Thoracic aorta (tissue), 2 donors: Measurements from ENCODE around the gene FREY1. TPM values are rescaled to one million over a fixed set of nuclear protein-coding genes. Genes with fewer than 3 reads are reported as not detected.
A peak's percentile ranks its signal among the peaks of the same experiment; 100 is the strongest.
"Not testable (repeated sequence)": the region's sequence is repeated elsewhere in the genome, so short reads cannot be mapped to it uniquely, and the experiment has no call there.

Source experiments
- ATAC-seq: fragments of 150-250 bp; one replicate; pipeline ENCODE4 v1.8.0; 2017; ENCODE audit warnings: low read depth; ENCODE audit not compliant: insufficient number of reproducible peaks, low FRiP score
- DNase-seq: peaks from one replicate; pipeline ENCODE4 v3.0.0-alpha.2; 2020; ENCODE audit warnings: low spot score
- H3K27ac ChIP-seq, 2 donors: fragments of 200-600 bp; sonication (generic); 1 replicate in 1 of 2; 2 replicates in 1 of 2; pipeline ENCODE4 v1.5.1; 2016; ENCODE audit warnings: mild to moderate bottlenecking in 2 of 2, moderate library complexity in 2 of 2
- H3K27me3 ChIP-seq: fragments of 200-600 bp; sonication (generic); replicated peaks from 2 replicates; pipeline ENCODE4 v1.6.0; 2016; ENCODE audit warnings: mild to moderate bottlenecking; ENCODE audit not compliant: insufficient read depth
- H3K36me3 ChIP-seq: fragments of 200-600 bp; sonication (generic); one replicate; pipeline ENCODE4 v1.5.1; 2016
- H3K4me1 ChIP-seq, 2 donors: fragments of 200-600 bp; sonication (generic); 1 replicate in 1 of 2; 2 replicates in 1 of 2; pipeline versions ENCODE4 v1.5.1 to v1.6.0; 2016; ENCODE audit warnings: low read depth in 2 of 2, mild to moderate bottlenecking in 1 of 2; ENCODE audit not compliant: control insufficient read depth in 1 of 2
- H3K4me3 ChIP-seq: fragments of 200-600 bp; sonication (generic); 2 replicates; pipeline ENCODE4 v1.5.1; 2016; ENCODE audit warnings: mild to moderate bottlenecking
- H3K9me3 ChIP-seq: fragments of 200-600 bp; sonication (generic); 2 replicates; pipeline ENCODE4 v1.5.1; 2016
- CTCF ChIP-seq: fragments of 200-600 bp; sonication (generic); IDR thresholded peaks from one replicate; pipeline ENCODE4 v1.5.1; 2019; ENCODE audit warnings: antibody characterized with exemption
- total RNA-seq, 2 donors: library from RNA; depleted of rRNA; stranded (reverse); fragments of >200 nt; gene quantifications; one replicate each; pipeline versions ENCODE4 v1.1.0 to v1.2.3, GENCODE V29; 2016

The FREY1 gene
- total RNA-seq, 2 donors from 2014 or later: 9.0 TPM; not detected in 1

GRCh38 chr11:45905095-45905494 is 2.0 kb downstream of the FREY1 start:
- no peaks in the 10 kb centered on the region for H3K9me3 ChIP-seq
- ATAC-seq (no peak), DNase-seq (no peak)
- H3K4me3 ChIP-seq: no peak overlapping the region
- no peak for TF ChIP-seq CTCF
- H3K27me3 ChIP-seq: no peaks in the 10 kb centered on the region
- no peaks in the 10 kb centered on the region for H3K36me3 ChIP-seq
- H3K4me1 ChIP-seq: peaks cover 4 to 13% of the 10 kb centered on the region in 2 donors
- H3K27ac ChIP-seq: no peak overlapping the region

- no peaks in the 10 kb centered on the region for H3K27me3 ChIP-seq
- TF ChIP-seq CTCF: no peak
- DNase-seq (no peak), ATAC-seq (no peak)
- H3K4me3 ChIP-seq: no peak overlapping the region
- no peaks in the 10 kb centered on the region for H3K36me3 ChIP-seq
- no peaks in the 10 kb centered on the region for H3K9me3 ChIP-seq
- peaks cover 6 to 15% of the 10 kb centered on the region in 2 donors for H3K4me1 ChIP-seq
- H3K27ac ChIP-seq: no peak overlapping the region
Measured at GRCh38 chr11:45904309-45904915, 2.7 kb downstream of the FREY1 start.

GRCh38 chr11:45902452-45903380 is 4.4 kb downstream of the FREY1 start:
- no peak for TF ChIP-seq CTCF
- H3K27me3 ChIP-seq: no peaks in the 10 kb centered on the region
- DNase-seq: no peak
- H3K36me3 ChIP-seq: no peaks in the 10 kb centered on the region
- H3K27ac ChIP-seq: no peak overlapping the region
- H3K9me3 ChIP-seq: no peaks in the 10 kb centered on the region
- no peak overlapping the region for H3K4me3 ChIP-seq
- no peak for ATAC-seq
- H3K4me1 ChIP-seq: peaks cover 10 to 22% of the 10 kb centered on the region in 2 donors

- no peaks in the 10 kb centered on the region for H3K9me3 ChIP-seq
- ATAC-seq: no peak
- no peak overlapping the region for H3K27ac ChIP-seq
- H3K27me3 ChIP-seq: no peaks in the 10 kb centered on the region
- no peak for TF ChIP-seq CTCF
- H3K4me3 ChIP-seq: no peak overlapping the region
- no peak for DNase-seq
- H3K4me1 ChIP-seq: peaks cover 10 to 22% of the 10 kb centered on the region in 2 donors
- no peaks in the 10 kb centered on the region for H3K36me3 ChIP-seq
Measured at GRCh38 chr11:45901626-45902025, 5.4 kb downstream of the FREY1 start.

GRCh38 chr11:45900916-45901617 is 6.0 kb downstream of the FREY1 start:
- H3K4me1 ChIP-seq: peaks cover 10 to 22% of the 10 kb centered on the region in 2 donors
- TF ChIP-seq CTCF: no peak
- ATAC-seq: no peak
- H3K36me3 ChIP-seq: no peaks in the 10 kb centered on the region
- no peaks in the 10 kb centered on the region for H3K9me3 ChIP-seq
- DNase-seq: no peak
- no peaks in the 10 kb centered on the region for H3K27me3 ChIP-seq
- no peak overlapping the region for H3K27ac ChIP-seq
- H3K4me3 ChIP-seq: peak overlapping the region; percentile 78

- not testable (repeated sequence) for H3K36me3 ChIP-seq, H3K27ac ChIP-seq, H3K27me3 ChIP-seq, DNase-seq, H3K9me3 ChIP-seq, ATAC-seq
- Histone ChIP-seq H3K4me1 (peaks cover 10 to 22% of the 10 kb centered on the region in 2 donors), H3K4me3 (peak overlapping the region; percentile 78)
Measured at GRCh38 chr11:45900175-45900800, 6.8 kb downstream of the FREY1 start.
